Measurements from ENCODE around the gene DNAI1.

- TF ChIP-seq CTCF (IDR thresholded peaks at IDR 0.05) (no peak), MAX (IDR thresholded peaks at IDR 0.05) (no peak), POLR2A (IDR thresholded peaks at IDR 0.05; ENCODE audit: low read length) (no peak), FOSL2 (IDR thresholded peaks at IDR 0.05) (no peak), FOSL2 (CRISPR knock-in tag; IDR thresholded peaks at IDR 0.05) (no peak), ZFP36 (IDR thresholded peaks at IDR 0.05; ENCODE audit: borderline replicate concordance, partially characterized antibody) (no peak)
Observed at GRCh38 chr9:34553511-34554021, 95.0 kb downstream of the DNAI1 start.
